Left forelimb (tissue), 1 donor: ENCODE results near the gene PHF2.

Source experiments
- DNase-seq: peaks from one replicate; pipeline ENCODE4 v3.0.0-alpha.2; 2018; ENCODE audit warnings: low spot score

Gene PHF2

DNA sequence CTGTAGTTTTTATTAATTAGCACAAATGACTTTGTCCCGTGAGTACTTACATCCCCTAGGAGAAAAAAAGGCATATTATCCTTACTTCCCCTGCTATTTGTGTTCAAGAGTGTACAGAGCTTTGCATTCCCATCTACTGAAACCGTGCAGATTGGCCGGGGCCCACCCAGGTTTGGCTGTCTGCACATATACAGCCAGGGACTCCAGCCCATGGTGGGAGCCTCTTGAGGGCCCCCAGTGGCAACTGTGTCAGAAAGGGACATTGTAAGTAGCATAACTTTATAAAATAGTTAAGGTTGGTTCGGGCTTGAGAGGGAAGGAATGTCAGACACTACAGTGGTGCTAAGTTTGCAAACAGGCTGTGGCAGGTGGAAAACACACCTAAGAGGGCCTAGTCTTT, 24.7 kb downstream of the PHF2 start:
- DNase-seq = no peak

DNA sequence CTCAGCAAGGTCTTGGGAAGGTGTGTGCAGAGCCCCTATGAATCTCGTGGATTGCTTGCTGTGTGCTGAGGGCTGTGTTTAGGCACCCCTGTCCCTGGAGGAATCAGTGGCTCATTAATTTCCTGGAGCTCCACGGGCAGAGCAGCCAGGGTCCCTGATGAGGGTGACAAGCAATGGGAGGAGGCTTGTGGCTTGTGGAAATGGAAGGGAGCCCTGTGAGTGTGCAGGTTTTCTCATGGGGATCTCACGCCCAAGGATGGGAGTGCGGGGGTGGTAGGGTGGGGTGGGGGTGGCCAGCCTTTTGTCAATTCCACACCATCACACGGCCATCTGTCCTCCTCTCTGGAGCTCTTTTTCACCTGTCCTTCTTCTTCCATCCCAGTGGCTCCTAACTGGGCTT, 25.3 kb downstream of the PHF2 start:
- DNase-seq = peak; percentile 18

DNA sequence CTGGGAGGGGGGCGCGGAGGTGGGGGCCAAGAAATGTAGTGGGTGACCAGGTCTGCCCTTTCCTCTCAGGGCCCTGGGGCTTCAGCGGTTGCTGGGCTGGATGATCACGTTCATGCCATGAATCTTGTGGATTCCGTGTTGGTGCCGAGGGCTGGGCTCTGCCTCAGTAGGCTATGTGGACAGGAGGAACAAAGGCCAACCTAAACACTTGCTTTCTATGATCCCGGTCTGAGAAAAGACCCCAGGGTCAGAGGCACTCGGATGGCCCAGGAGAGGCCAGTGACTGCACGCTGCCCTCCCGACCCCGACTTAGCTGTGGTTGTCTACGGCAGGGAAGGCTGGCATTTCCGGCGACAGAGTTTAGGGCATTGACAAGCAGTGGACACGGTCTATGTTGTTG, 26.6 kb downstream of the PHF2 start:
- no peak for DNase-seq

DNA sequence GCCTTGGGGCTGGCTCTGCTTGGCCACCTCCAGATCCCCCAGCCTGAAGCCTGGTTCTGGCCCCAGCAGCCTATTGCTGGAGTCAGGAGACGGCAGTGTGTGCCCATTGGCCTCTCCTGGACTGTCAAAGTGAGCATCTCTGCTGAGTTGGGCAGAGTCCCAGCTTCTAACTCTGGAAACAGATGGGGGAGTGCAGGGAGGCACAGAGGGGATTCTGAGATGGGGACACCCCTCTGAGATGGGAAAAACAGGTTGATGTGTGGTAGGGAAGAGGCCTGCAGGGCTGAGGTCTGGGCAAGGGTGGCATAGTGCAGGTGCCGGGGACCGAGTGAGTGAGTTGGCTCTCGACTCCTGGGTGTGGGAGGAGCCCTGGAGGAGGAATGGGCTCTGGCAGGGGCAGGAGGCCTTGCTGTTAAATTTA, 27.5 kb downstream of the PHF2 start:
- no peak for DNase-seq

DNA sequence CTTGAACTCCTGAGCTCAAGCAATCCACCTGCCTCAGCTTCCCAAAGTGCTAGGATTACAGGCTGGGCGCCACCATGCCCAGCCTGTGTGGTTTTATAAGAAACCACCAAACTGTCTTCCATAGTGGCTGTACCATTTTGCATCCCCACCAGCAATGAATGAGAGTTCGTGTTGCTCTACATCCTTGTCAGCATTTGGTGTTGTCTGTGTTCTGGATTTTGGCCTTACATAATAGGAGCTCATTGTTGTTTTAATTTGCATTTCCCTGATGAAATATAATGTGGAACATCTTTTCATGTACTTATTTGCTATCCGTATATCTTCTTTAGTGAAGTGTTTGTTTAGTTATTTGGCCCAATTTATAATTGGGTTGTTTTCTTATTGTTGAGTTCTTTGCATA, 29.8 kb downstream of the PHF2 start:
- DNase-seq = no peak

DNA sequence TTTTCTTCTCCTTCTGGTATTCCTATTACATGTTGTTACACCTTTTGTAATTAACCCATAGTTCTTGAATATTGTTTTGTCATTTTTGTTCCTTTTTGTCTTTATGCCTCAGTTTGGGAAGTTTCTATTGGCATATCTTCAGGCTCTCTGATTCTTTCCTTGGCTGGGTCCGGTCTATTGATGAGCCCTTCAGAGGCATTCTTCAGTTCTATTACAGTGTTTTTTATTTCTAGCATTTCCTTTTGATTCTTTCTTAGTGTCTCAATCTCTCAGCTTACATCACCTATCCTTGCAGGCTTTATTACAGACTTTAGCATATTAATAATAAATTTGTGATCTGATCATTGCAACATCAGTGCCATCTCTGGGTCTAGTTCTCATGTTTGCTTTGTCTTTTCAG, 33.8 kb downstream of the PHF2 start:
- no peak for DNase-seq

DNA sequence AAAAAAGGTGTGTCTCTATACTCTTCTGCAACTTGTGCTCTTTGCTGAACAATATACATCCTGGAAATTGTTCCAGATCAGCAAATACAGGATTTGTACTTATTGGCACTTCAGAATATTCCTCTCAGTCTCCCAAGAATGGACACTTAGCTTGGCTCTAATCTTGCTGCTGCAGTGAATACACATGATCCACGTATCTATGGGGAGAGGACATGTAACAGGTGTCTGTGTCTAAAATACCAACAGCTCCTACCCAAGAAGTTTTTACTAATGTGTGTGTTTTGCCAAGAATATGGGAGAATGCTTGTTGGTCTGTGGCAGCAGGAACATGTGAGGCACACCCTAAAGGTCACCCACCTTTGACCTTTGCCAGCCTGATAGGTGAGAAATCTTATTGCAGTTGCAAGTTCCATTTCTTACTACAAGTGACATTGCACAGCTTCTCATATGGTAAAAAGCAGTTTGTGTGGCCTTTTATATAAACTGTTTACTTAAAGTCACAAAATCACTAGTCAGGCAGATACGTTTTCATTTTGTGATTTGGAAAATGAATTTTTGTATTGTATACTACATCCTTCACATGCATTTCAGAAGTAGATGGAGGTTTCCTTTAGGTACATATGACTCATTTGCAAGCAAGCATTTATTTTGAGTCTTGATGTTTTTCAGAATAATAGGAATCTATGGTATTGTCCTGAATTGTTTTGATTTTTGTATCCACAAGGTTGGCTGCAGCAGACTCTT, 35.8 kb downstream of the PHF2 start:
- DNase-seq = no peak

DNA sequence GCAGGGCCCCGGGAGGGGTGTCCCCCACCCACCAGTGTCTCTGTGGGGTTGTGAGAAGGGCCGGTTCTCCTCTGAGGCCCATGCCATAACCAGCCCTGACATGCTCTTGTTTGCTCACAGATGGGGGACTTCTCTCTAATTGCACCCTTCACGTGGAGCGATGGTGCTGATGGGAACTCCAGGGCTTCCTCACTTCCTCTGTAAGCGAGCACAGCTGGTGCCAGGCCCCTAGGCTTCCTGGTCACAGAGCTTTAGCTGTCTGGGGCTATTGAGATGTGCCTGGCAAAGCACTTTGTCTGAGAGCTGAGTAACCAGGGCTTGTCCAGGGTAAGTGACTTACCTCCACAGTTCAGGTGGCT, 36.4 kb downstream of the PHF2 start:
- DNase-seq = peak; percentile 60

DNA sequence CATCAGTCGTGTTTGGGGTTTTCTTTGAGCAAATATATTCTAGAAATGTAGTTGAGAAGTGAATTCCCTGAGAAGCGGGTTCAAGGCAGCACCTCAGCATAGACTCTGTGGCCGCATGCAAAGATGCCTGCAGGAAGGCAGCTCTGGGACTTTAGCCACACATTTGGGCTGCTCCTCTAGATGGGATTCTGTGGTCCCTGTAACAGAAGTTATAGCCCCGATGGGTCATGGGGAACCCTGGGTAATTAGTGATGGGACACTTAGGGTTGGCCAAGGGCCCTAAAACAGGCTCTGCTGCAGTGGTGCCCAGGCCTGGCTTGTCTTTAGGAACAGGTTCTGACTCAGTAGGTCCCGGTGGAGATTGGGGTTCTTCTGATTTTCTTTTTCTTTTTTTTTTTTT, 36.8 kb downstream of the PHF2 start:
- no peak for DNase-seq

DNA sequence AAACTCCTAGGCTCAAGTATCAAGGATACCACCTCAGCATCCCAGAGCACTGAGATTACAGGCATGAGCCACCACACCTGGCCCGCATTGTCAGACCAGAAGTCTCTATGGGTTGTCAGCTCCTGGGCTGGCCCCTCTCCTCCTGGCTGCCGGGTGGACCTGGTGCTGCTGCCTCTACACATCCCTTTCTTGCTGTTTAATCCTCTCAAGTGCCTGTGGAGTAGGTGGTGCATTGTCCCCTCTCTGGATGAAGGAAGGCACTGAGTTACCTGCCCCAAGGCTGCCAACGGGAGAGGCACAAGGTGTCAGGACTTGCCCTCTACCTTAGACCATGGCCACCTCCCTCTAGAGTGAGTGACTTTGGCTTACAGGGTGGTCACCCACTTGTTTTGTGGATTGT, 37.4 kb downstream of the PHF2 start:
- peak; percentile 44 for DNase-seq

DNA sequence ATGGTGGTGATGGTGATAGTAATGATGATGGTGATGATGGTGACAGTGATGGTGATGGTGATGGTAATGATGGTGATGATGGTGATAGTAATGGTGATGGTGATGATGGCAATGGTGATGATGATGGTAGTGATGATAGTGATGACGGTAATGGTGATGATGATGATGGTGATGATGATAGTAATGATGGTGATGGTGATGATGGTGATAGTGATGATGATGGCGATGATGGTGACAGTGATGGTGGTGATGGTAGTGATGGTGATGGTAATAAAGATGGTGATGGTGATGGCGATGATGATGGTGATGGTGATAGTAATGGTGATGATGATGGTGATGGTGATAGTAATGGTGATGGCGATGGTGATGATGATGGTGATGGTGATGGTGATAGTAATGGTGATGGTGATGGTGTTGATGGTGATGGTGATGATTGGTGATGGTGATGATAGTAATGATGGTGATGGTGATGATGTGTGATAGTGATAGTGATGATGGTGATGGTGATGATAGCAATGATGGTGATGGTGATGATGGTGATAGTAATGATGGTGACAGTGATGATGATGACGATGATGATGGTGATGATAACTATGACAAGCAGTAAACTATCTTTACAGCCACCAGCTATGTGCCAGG, 38.6 kb downstream of the PHF2 start:
- no peak for DNase-seq

DNA sequence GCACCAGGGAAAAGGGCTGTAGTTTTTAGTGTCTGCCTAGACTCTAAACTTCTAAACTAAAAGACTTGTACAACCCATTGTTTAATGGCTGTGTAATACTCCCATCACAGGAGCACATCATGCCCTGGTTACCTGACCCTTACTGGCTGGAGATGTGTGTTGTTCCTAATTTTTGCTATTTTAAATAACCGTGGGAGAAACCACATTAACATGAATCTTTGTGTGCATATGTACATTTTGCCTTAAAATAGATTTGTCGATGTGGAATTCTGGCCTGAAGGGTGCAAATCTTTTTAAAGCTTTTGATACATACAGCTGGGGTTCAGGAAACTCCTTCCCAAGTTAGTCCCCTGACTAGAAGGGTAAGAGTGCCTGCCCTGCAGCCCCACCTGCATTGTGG, 39.7 kb downstream of the PHF2 start:
- DNase-seq = no peak

DNA sequence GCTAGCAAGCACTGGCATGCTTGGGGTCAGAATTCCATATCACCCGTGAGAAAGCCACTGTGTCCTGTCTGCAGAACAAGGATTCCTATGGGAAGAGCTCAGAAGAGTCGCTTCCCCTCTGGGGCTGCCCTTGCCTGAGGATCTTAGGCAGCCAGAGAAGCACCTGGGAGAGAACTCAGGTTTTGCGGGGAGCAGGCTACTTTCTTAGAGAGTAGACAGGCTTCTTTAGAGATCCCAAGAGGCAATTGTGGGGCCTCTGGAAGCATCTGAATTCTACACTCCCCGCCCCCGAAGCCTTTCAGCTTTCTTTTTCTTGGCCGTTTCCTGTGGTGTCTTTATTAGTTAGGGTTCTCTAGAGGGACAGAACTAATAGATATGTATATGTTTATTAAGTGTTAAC, 40.9 kb downstream of the PHF2 start:
- DNase-seq = no peak

DNA sequence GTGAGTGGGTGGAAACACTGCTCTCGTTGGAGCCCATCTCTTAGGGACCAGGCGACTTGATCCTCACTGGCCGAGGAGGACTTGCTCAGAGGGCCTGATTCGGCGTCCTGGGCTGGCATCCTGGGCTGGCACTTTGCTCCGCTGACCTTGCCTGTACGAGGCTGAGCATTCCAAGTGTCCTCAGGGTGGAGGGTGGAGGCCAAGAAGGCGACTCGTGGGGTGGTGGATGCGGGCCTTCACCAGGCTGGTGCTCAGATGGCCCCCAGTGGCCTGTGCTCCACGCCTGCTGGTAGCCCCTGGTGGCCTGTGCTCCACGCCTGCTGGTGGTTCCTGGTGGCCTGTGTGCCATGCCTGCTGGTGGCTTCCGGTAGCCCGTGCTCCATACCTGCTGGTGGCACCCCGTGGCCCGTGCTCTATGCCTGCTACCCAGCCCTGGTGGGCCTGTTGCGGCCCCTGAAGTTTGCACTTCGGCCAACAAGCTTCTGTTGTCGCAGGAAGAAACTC, 42.9 kb downstream of the PHF2 start:
- peak; percentile 30 for DNase-seq

DNA sequence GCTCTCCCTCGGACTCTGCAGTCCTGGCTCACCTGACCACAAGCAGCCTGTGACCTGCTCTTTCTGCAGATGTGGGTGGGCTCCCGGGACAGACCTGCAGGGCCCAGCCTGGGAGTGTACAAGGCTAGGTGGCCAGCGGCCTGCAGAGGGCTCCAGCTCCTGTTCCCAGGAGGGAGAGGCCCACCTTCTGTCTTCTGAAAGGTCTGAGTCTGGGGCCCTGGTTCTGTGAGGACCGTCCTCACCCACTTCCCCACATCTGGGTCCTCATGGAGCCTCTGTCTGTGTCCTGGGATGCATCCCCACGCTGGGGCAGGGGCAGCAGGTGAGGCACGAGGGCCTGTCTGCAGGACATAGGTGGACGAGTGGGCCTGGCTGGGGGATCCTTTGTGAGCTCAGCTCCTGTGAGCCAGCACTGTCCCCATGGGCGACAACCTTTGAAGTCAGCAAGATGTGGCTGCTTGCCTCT, 43.7 kb downstream of the PHF2 start:
- peak; percentile 57 for DNase-seq

DNA sequence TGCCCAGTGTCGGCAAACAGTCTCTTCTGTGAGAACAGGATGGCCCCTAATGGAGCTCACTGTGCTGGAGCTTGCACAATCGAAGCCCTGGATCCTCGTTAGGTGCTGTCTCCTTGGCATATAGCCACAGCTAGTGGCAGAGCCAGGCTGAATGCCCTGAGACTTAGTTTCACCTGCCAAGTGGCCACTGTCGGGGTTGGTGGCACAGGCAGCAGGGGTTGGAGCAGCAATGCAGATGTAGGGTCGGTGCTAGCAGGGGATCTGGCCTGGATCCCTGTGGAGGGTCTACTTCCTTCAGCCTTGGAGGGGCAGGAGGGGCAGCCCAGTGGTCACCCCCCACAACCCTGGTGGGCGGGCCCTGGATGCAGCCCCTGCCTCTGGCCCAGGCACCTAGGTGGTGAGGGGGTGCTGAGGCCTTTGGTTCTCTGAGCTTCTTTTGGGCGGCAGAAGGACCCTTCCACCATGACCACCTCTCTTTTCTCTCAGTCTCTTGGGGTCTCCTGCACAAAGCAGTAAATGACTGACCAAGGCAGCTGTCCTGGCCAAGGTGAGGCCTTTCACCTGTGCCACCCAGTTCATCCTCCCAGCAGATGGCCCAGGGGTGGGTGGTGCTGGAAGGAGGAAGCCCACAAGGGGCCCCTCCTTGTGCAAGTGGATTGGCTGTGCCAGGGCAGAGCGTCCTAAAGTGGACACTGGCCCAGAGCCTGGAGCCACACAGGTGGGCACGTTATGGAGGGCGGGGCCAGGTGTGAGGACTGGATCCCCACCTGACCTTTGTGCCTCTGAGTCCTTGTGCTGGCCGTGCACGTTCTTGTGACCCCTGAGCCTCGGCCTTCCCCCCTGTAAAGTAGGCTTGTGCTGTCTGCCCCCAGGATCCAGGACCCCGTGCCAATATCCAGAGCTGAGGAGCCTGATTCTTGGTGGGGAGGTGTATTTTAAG, 44.8 kb downstream of the PHF2 start:
- peak; percentile 55 for DNase-seq

DNA sequence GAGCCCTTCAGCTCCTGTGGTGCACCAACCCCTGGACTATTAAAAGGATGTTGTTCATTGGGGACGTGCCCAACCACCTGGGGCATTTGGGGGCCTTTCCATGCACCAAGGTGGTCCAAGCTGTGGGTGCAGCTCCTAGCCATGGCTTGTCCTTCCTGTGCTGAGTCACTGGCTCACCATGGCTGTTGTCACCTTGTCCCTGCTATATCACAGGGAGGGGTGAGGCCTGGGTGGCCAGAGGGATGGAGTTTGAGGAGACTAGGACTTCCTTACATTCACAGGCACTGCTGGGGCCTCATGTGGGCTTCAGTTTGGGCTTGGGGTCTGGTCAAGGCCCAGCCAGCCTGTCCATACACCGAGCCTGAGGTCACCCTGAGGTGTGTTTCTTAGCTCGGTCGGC, 45.5 kb downstream of the PHF2 start:
- no peak for DNase-seq

DNA sequence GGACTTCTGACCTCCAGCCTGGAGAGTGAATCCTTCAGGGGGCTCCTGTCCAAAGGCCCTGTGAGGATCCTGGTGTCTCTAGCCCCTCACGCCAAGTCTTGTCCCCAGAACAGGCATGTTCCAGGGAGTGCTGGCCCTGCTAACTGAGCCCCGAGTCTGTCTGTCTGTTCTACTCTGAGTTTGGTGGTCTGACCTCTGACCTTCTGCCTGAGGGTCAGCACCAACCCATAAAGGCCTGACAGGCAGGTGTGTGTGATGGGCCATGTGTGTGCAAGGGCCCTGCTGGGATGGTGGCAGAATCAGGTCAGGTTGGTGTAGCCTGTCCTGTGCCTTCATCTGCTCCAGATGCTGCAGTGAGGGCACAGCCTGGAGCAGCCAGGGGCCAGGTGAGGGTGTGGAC, 46.3 kb downstream of the PHF2 start:
- DNase-seq = peak; percentile 52

DNA sequence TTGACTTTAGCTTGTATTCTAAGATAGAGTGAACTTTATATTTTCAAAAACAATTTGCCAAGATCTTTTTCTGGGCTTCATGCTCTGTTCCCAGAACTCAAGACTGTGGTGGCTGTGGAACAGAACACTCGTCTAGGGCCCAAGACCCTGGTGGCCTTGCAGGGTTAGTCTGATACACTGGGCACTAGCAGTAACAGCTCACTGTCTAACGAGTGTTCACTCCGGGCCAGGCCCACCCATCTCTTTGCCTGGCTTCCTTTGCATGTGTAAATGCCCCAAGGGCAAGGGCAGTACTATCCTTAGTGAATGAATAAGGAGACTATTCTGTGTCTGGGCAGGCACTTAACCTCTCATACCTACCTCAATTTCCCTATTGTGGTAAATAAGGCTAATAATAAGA, 47.4 kb downstream of the PHF2 start:
- DNase-seq = no peak

DNA sequence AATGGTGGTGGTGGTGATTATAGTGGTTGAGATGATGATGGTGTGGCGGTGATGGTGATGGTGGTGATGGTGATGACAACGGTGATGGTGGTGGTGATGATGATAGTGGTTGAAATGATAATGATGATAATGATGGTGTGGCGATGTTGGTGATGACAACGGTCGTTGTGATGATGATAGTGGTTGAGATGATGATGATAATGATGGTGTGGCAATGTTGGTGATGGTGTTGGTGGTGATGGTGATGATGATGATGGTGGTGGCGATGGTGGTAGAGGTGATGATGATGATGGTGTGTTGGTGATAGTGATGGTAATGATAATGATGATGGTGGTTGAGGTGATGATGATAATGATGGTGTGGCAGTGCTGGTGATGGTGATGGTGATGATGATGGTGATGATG, 48.0 kb downstream of the PHF2 start:
- DNase-seq = no peak

DNA sequence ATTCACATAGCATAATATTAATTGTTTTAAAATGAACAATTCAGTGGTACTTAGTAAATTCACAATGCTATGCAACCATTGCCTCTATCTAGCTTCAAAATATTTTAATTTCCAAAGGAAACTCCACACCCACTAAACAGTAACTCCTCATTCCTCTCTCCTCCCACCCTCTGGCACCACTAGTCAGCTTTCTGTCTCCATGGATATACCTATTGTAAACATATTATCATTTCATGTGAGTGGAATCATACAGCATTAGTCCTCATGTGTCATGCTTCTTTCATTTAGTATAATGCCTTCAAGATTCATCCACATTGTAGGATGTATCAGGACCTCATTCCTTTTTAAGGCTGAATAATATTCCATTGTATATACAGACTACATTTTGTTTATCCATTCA, 48.6 kb downstream of the PHF2 start:
- no peak for DNase-seq

DNA sequence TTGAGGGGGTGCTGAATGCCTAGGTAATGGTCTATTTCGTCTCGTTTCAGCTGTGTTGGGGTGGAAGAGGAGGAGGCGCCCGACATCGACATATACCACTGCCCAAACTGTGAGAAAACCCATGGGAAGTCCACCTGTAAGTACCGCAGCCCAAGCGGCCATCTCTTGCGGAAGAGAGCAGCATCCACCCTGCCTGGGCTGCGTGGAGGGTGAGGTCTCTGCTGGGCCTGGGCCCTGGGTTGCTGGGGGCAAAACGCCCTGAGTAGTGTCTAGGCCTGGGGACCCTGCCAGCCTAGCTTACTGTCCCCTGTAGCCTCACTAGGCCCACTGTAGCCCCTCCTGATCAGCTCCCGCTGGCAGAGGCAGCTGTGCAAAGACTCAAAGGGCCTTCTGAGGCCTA, 53.5 kb downstream of the PHF2 start:
- no peak for DNase-seq
